Heart left ventricle (tissue), 16 donors: ENCODE measurements around the gene CAMTA1. TPM values are rescaled to one million over a fixed set of nuclear protein-coding genes. Genes with fewer than 3 reads are reported as not detected.

Experiments used
- ATAC-seq, 4 donors: fragments of 200-7000 bp; cut with Tn5 transposase; one replicate each; pipeline ENCODE4 v1.9.1; 2020 to 2022; ENCODE audit warnings: moderate library complexity in 4 of 4, mild to moderate bottlenecking in 3 of 4, moderate number of reproducible peaks in 1 of 4
- DNase-seq, 5 donors: peaks; one replicate each; pipeline ENCODE4 v3.0.0-alpha.2; 2020
- H3K27ac ChIP-seq, 12 donors: fragments of 200-600 bp; sonication (generic) in 4 of 12; one replicate each; pipeline versions ENCODE4 v1.5.0 to v1.8.0; 2016 to 2022; ENCODE audit warnings: mild to moderate bottlenecking in 2 of 12
- H3K27me3 ChIP-seq, 9 donors: fragments of 200-600 bp; sonication (generic) in 2 of 9; one replicate each; pipeline versions ENCODE4 v1.5.1 to v1.8.0; 2016 to 2022; ENCODE audit warnings: mild to moderate bottlenecking in 3 of 9
- H3K36me3 ChIP-seq, 9 donors: fragments of 200-600 bp; sonication (generic) in 2 of 9; one replicate each; pipeline versions ENCODE4 v1.5.0 to v1.8.0; 2018 to 2022; ENCODE audit warnings: mild to moderate bottlenecking in 2 of 9
- H3K4me1 ChIP-seq, 12 donors: fragments of 200-600 bp; sonication (generic) in 4 of 12; one replicate each; pipeline versions ENCODE4 v1.5.0 to v1.8.0; 2016 to 2022; ENCODE audit warnings: mild to moderate bottlenecking in 3 of 12
- H3K4me3 ChIP-seq, 12 donors: fragments of 200-600 bp; sonication (generic) in 4 of 12; one replicate each; pipeline versions ENCODE4 v1.5.0 to v1.8.0; 2017 to 2022; ENCODE audit warnings: mild to moderate bottlenecking in 9 of 12, moderate library complexity in 4 of 12
- H3K9me3 ChIP-seq, 12 donors: fragments of 200-600 bp; sonication (generic) in 4 of 12; one replicate each; pipeline versions ENCODE4 v1.5.0 to v1.8.0; 2016 to 2022; ENCODE audit warnings: mild to moderate bottlenecking in 1 of 12
- CTCF ChIP-seq, 12 donors: fragments of 200-600 bp; sonication (generic) in 4 of 12; IDR thresholded peaks; one replicate each; pipeline versions ENCODE4 v1.5.0 to v1.8.0; 2018 to 2022; ENCODE audit warnings: antibody characterized with exemption in 12 of 12, mild to moderate bottlenecking in 5 of 12
- POLR2A ChIP-seq, 2 donors: fragments of 450-650 bp; IDR thresholded peaks; one replicate each; pipeline ENCODE4 v1.6.1; 2017; ENCODE audit warnings: antibody characterized with exemption in 2 of 2, mild to moderate bottlenecking in 2 of 2, moderate library complexity in 2 of 2
- WGBS, 4 donors: extraction: QIAGEN DNeasy Blood & Tissue Kit in 2 of 4; methylation state at CpG; one replicate each; pipeline versions ENCODE4 v1.1.5 to v1.1.7; 2013 to 2018; 5-methylcytosine and 5-hydroxymethylcytosine counted together
- intact Hi-C, 10 donors: fragments of 100-400 bp; cut with DNase I; formaldehyde crosslinking; loops; one replicate each; pipeline versions ENCODE4 v1.11.1 to v1.14.2; 2022
- polyA plus RNA-seq, 2 donors: library from polyadenylated mRNA; stranded (reverse); fragments of 200-250 nt; gene quantifications; one replicate each; pipeline ENCODE4 v1.2.3, GENCODE V29; 2013
- total RNA-seq, 9 donors: library from RNA; depleted of rRNA in 2 of 9; stranded (reverse); fragments of >200 nt in 2 of 9; fragmentation: NEBNext Ultra II Directional in 3 of 9; extraction: Animal tissue kit (Norgen Biotek cat#: 25700) in 3 of 9; gene quantifications; one replicate each; pipeline versions ENCODE4 v1.1.0 to v1.2.4, GENCODE V29; 2016 to 2023
- donor health status: ischemic (EF 13 %, LVEDD 7.1; RV severe dilation, severe dysfunction).
- donor health status: healthy with polysubstance abuse.
- donor health status: DM: no; HTN: yes; CAD: no.
- donor health status: DM: no; HTN: no; CAD: no.
- donor health status: ischemic (EF 25% LVEDD 6.9; RV normal size, moderate dysfunction).
- donor health status: ischemic (EF 25% LVEDD 5.7; RV mildly dilated, moderate dysfunction).
- donor health status: healthy.
- donor health status: DM: yes; HTN: yes; CAD: no.
- donor health status: ischemic (EF 35%, LVEDD 5.7; RV mildly dilated, moderate dysfunction).
- donor health status: nonischemic (EF 11% LVEDD 7.7; RV severe dilation, severe dysfunction).
- donor health status: DM: yes; HTN: yes; CAD: no.
- donor health status: PGD.
- donor health status: ischemic (EF 29% LVEDD 5.4; RV normal size, mild dysfunction).
- donor health status: nonischemic (EF 23%, LVEDD 6.1; RV moderate dilation, normal function).

Gene CAMTA1
- total and polyA plus RNA-seq, 11 donors: 114 to 303 (median 137) TPM

- WGBS, 4 donors: 26 to 48% (median 42%) methylated on average over 8 of the region's 8 CpGs
- peaks cover 0 to 10% (median 3%) of the 10 kb centered on the region in 12 donors for H3K4me1 ChIP-seq
- peak overlapping the region in 4 of 12 donors; percentile 10 to 53 (median 18) for H3K27ac ChIP-seq
- DNase-seq: no peak
- H3K4me3 ChIP-seq: peak overlapping the region in 8 of 12 donors; percentile 2 to 41 (median 22)
- H3K27me3 ChIP-seq: peaks cover 0 to 17% (median 0%) of the 10 kb centered on the region in 9 donors
- no peaks in the 10 kb centered on the region for H3K36me3 ChIP-seq
- intact Hi-C loops: no loop called here
- H3K9me3 ChIP-seq: no peaks in the 10 kb centered on the region
- no peak for TF ChIP-seq POLR2A (IDR thresholded peaks at IDR 0.05)
- TF ChIP-seq CTCF (IDR thresholded peaks at IDR 0.05): no peak
- peak in 1 of 4 donors; percentile 20 for ATAC-seq
Observed at GRCh38 chr1:6935911-6936690, 150.8 kb downstream of the CAMTA1 start.

DNA sequence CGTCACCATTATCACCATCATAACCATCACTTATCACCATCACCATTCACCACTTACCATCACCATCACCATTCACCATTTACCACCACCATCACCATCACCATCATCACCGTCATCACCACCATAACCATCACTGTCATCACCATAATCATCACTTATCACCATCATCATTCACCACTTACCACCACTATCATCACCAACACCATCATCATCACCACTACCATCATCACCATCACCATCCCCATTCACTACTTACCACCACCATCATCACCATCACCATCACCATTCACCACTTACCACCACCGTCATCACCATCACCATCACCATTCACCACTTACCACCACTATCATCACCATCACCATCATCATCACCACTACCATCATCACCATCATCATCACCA is 151.8 kb downstream of the CAMTA1 start:
- TF ChIP-seq CTCF (IDR thresholded peaks at IDR 0.05) (no peak), POLR2A (IDR thresholded peaks at IDR 0.05) (no peak)
- WGBS, 4 donors: 81 to 85% (median 83%) methylated on average over 3 of the region's 3 CpGs
- Histone ChIP-seq H3K4me3 (no peak overlapping the region), H3K4me1 (peaks cover 0 to 10% (median 3%) of the 10 kb centered on the region in 12 donors), H3K9me3 (no peaks in the 10 kb centered on the region), H3K36me3 (no peaks in the 10 kb centered on the region), H3K27ac (no peak overlapping the region), H3K27me3 (peaks cover 0 to 17% (median 0%) of the 10 kb centered on the region in 9 donors)
- no peak for DNase-seq
- ATAC-seq: no peak
- intact Hi-C loops: no loop called here

DNA sequence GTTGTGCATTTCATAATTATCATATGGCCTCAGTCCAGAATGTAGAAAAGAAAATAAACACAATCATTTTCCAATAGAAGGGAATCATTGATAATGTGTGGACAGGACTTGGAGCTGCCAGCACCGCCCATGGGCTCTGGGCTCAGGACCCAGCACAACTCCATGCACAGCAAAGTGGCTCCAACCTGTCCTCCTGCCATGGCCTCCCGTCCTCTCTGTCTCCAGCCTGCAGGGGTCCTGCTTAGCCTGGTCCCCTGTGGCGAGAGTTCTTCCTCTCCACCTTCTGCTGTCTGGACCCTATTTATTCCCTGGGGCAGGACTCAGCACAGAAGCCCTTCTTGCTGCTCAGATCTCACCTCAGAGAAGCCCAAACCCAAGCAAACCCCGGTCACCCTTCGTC is 154.1 kb downstream of the CAMTA1 start:
- Histone ChIP-seq H3K36me3 (no peaks in the 10 kb centered on the region), H3K27me3 (peaks cover 0 to 17% (median 0%) of the 10 kb centered on the region in 9 donors), H3K4me3 (no peak overlapping the region), H3K9me3 (no peaks in the 10 kb centered on the region), H3K4me1 (peaks cover 0 to 10% (median 3%) of the 10 kb centered on the region in 12 donors), H3K27ac (no peak overlapping the region)
- intact Hi-C loops: no loop called here
- 87 to 96% (median 95%) methylated on average over 5 of the region's 5 CpGs for WGBS, 4 donors
- TF ChIP-seq CTCF (IDR thresholded peaks at IDR 0.05): no peak
- TF ChIP-seq POLR2A (IDR thresholded peaks at IDR 0.05): no peak
- ATAC-seq: no peak
- no peak for DNase-seq

GRCh38 chr1:6941786-6942185 is 156.5 kb downstream of the CAMTA1 start:
- TF ChIP-seq POLR2A (IDR thresholded peaks at IDR 0.05) (no peak), CTCF (IDR thresholded peaks at IDR 0.05) (no peak)
- 90 to 99% (median 93%) methylated on average over 5 of the region's 5 CpGs for WGBS, 4 donors
- Histone ChIP-seq H3K9me3 (no peaks in the 10 kb centered on the region), H3K4me3 (no peak overlapping the region), H3K36me3 (no peaks in the 10 kb centered on the region), H3K27me3 (no peaks in the 10 kb centered on the region), H3K4me1 (no peaks in the 10 kb centered on the region), H3K27ac (no peak overlapping the region)
- no peak for DNase-seq
- intact Hi-C loops: no loop called here
- ATAC-seq: no peak
